ENCODE measurements around the gene MKNK2.

Gene MKNK2

DNA sequence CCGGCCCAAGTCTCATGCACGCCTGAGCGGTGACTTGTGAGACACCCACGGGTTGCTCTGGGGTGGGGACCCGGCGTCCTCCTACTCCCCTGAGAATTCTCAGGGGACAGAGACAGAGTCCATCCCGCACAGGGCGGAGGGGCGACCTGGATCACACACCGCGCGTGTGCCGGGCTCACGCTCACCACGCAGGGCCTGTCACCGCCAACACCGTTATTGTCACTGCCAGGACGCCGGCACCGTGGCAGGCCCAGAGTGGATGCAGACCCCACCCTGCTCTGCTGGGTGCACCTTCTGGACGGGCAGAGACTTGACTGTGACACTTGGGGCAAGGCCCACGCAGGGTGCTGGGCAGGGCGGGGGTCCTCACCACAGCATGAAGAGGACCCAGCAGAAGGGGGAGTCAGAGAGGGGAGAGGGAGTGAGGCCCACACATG is 28.8 kb upstream of the MKNK2 start:
- DNase-seq, result no peak

- DNase-seq, result no peak
These were observed 28.2 kb upstream of the MKNK2 start for GRCh38 chr19:2079076-2079864.

- DNase-seq, result no peak
These were observed 27.0 kb upstream of the MKNK2 start for GRCh38 chr19:2077833-2078619.

DNA sequence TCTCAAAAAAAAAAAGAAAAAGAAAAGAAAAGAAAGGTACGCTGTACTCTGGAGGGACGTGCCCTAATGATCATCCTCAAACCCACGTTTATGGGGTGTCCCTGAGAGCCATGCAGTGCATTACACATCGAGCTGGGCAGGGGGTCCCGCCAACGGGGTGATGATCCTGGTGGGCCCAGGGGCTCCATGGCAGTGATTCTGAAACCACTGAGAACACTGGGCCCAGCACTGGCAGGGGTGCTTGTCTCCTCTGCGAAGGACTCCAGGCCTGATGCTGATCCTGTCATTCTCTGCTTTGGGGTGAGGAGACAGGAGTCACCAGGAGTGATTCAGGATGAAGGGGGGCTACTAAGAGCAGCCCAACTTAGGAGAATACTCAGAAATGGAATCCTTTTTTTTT is 26.4 kb upstream of the MKNK2 start:
- DNase-seq, result no peak

GRCh38 chr19:2076526-2076944 is 25.5 kb upstream of the MKNK2 start:
- DNase-seq, result no peak

GRCh38 chr19:2072757-2073551 is 21.9 kb upstream of the MKNK2 start:
- DNase-seq, result no peak

GRCh38 chr19:2070986-2071673 is 20.1 kb upstream of the MKNK2 start:
- DNase-seq, result no peak

GRCh38 chr19:2070436-2070827 is 19.4 kb upstream of the MKNK2 start:
- DNase-seq, result no peak

DNA sequence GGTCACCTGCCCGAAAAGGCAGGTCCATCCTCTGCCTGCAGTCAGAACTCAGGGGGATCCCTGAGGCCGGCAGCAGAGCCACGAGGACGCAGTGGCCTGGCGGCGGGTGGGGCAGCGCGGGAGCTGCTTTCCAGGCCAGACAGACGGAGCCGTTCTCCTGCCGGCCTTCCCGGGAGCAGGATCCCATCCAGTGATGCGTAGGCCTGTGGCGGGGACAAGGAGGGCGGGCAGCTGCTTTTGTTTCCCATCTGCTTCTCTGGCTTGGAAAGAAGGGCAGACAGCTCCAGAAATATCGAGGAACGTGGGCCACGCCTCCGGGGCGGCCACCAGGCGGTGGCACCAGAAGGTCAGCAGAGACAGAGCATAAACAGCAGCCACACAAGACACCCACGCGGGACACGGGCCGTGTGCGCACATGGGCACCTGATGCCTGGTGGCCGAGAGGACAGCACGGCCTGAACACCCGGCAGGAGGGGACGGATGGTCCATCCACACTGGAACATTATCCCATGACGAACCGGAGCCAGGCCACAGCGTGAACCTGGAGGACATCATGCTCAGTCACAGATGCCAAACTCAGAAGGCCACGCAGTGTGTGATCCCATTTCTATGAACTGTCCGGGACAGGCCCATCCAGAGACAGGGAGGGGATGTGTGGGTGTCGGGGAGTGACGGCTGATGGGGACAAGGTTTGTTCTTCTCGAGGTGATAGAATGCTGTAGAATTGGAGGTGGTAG is 13.9 kb upstream of the MKNK2 start:
- DNase-seq, result no peak

DNA sequence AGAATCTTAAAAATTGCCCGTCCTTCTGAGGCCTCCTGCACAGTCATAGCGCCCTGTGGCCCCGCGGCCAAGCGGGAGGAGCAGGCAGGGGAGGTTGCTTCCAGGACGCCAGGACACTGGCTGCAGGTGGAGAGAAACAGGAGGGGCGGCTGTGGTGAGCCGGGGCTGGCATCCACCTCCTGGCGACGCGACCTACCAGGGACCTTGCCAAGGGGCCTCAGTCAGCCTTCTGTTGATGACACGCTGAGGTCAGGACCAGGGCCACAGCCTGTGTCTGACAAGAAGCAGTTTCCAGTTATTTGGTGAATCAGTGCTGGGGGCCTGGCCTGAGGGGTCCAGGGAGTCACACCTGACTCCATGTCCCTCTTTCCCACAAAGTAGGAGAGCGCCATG is 13.3 kb upstream of the MKNK2 start:
- DNase-seq, result no peak

GRCh38 chr19:2063824-2064223 is 12.8 kb upstream of the MKNK2 start:
- no peak for DNase-seq

DNA sequence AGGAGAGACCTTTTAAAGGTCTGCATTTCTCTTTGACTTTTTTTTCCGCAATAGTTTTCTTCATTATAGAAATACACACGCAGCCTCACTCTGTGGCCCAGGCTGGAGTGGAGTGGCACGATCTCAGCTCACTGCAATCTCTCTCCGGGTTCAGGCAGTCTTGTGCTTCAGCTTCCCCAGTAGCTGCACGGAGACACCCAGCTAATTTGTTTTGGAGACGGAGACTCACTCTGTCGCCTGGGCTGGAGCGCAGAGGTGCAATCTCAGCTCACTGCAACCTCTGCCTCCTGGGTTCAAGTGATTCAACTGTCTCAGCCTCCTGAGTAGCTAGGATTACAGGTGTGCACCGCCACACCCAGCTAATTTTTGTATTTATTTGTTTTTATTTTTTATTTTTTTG is 11.7 kb upstream of the MKNK2 start:
- no peak for DNase-seq

- DNase-seq, result no peak
These were observed 11.3 kb upstream of the MKNK2 start for GRCh38 chr19:2062389-2062729.

DNA sequence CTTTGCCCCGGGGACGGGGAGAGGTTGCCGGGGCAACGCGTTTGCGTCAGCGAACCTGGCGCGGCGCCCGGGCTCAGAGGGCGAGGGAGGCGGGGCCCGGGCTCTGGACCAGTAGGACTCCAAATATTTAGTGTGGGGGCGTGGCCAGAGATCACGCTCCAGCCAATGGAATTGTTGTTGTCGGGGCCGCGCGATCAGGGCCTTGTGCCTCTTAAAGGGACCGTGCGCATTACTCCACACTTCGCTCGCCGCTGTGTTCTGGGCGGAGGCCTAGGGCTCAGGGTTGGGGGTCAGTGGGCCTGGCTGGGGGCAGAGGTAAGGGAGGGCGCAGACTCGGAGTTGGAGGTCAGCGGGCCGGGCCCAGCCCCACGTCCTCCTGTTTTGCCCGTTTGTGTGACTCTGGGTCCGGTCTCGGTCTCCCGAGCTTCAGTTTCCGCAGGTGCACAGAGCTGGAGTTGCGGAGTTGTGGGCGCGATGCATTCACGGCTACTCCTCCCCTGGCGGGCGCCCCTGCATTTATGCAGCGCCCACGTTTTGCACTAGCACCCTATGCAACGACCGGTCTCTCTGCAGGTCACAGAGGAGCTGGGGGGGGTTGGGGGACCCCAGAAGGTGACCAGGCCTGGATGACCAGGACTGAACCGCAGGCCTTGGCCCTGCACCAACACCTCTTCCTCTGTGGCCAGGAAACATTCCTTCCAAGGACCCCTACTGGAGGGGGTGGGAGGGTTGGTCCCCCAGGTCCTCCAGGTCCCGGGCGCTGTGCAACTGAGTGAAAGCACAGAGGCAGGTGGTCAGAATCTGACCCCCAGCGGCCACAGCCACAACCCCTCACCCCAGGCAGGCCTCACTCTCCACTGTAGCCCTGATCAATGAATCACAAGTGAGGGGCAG is 10.7 kb upstream of the MKNK2 start:
- DNase-seq, result peak; percentile 95

DNA sequence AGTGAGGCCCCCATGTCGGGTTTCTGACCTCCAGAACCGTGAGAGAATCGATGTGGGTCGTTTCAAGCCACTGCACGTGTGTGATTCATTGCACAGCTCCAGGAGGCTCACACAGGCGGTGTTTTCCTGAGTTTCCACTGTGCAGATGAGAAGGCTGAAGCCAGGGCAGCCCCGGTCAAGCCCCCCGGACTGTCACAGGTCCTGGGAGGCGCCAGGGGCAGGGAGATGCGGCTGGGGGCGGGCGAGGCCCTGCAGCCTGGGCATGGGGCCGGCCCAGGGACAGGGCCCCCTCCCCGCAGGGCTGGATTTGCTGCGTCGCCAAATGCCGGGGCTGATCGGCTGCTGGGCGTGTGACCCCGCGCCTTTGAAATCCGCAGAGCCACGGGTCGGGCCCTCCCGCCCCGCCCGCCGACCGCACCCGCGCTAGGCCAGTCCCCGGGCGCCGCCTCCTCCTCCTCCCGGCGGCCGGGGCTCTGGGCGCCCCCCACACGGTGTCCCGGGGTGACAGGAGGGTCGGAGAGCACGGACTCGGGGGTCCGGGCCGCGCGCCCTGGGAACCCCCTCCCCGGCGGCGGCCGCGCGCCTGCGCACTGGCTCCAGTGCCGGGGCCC is 9.9 kb upstream of the MKNK2 start:
- DNase-seq, result no peak

GRCh38 chr19:2059422-2060201 is 8.6 kb upstream of the MKNK2 start:
- no peak for DNase-seq

DNA sequence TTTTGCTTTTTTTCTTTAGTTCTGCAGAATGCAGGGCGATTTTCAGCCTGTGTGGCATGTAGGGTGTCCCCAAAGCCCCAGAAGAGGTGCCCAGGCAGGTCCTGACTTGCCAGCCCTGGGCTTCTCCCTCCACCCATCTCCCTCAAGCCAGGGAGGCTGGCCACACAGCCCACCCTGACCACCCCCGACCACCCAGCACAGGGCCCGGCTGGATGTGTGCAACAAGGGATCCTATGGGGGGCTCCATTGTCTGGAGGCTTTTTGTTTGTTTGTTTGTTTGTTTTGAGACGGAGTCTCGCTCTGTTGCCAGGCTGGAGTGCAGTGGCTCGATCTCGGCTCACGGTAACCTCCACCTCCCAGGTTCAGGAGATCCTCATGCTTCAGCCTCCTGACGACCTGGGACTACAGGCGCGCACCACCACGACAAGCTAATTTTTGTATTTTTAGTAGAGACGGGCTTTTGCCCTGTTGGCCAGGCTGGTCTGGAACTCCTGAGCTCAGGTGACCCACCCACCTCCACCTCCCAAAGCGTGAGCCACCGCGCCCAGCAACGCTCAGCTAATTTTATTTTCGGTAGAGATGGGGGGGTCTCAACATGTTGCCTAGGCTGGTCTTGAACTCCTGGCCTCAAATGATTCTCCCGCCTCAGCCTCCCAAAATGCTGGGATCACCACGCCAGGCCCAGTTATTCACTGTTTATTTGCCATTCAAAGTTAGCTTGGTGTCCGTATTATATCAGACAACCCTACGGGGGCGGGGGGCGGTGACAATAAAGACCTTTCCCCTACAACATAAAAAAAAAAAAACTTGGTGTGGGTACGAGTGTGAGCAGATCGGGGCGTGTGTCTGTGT is 7.8 kb upstream of the MKNK2 start:
- DNase-seq, result no peak

DNA sequence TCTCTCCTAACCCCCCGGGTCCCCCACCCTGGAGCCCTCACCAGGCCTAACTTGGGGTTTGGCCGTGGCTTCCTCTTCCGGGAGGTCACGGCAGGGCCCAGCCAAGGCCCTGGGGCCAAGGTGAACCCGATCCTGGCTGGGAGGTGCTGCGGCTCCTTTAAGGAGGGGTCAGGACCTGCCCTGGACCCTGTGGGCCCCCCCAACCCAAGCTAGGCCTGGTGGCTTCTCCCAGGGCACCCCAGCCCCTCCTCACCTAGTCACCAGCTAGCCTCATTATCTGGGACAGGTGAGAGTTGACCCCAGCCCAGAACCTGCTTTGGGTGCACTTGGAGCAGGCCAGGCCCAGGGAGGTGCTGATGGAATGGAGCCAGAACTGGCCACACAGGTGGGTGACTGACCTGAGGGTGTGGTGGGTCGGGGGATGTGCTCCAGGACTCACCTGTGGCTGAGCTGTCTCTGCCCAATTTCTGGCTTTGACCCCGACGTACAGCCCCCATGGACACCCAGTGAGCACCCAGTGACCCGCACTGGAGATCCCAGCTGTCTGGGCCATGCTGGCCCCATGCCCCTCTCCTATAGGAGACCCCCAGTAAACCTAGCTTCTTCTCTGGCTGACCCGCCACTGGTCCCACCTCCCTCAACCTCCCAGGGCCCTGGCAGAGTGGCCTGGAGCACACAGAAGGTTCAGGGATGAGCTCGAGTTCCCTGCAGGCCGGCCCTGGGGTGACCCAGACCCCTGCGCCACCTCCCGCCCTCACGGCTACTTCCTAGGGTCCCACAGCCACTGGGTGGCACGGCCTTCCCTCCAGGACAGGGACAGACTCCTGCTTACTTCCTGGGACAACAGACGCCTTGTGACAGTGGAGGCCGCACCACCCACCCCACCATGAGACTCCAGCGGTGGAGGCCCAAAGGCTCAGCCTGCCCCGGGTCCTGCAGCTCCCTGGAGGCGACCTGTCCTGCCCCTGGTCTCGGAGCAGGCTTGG is 6.7 kb upstream of the MKNK2 start:
- no peak for DNase-seq

All from NCI-H2227 treated with DMSO at 0.1 percent for 48 hours (cell line).